HEK293T (cell line): ENCODE measurements around the gene OSTF1.

ENCODE experiments used
- BHLHE40 ChIP-seq: fragments of 450-650 bp; IDR thresholded peaks from 2 replicates; pipeline ENCODE4 v1.6.1; 2016; ENCODE audit warnings: mild to moderate bottlenecking, moderate library complexity, borderline replicate concordance
- FOXK2 ChIP-seq: fragments of 450-650 bp; IDR thresholded peaks from 2 replicates; pipeline ENCODE4 v1.6.1; 2016; ENCODE audit warnings: mild to moderate bottlenecking
- HDGF ChIP-seq: fragments of 450-650 bp; IDR thresholded peaks from 2 replicates; pipeline ENCODE4 v1.6.1; 2017; ENCODE audit warnings: antibody characterized with exemption, borderline replicate concordance
- SP1 ChIP-seq: fragments of 450-650 bp; IDR thresholded peaks from 2 replicates; pipeline ENCODE4 v1.6.1; 2017
- ZNF384 ChIP-seq: fragments of 450-650 bp; IDR thresholded peaks from 2 replicates; pipeline ENCODE4 v1.6.1; 2016

DNA sequence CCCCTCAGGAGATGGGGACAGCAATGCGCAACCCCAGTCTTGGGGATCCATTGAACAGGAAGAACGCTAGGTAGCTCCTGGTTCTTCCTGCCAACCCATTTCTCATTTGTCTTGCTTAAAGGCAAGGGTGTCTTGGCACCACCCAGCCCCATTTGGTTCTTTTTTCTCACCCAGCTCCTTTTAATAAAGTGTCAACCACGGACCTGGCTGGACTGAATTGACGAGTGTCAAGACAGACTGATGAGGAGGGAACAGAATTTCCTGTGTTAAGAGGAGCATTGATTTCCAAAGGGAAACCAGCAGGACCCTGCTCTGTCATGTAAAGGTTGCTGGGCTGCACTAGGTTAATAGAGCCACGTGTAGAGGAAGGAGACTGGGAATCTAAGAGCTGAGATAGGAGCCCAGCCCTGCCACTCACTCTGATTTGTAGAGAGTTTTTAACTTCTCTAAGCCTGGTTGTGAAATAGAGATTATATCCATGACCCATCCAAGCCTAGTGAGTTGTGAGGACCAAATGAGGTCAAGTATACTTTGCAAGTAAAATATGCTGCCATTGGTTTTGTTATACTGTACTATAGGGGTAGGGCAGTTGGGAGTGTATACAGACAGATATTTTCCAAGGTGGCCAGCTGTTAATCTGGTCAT lies 33.7 kb downstream of the OSTF1 start:
- TF ChIP-seq BHLHE40 (no peak), HDGF (no peak), SP1 (no peak), FOXK2 (no peak), ZNF384 (no peak)
